K562 (cell line): ENCODE results near the gene TRIM47. TPM values are rescaled to one million over a fixed set of nuclear protein-coding genes. Genes with fewer than 3 reads are reported as not detected.

Experiments
- BRD4 ChIP-seq: fragments of 200-600 bp; sonication (generic); IDR thresholded peaks from 2 replicates; pipeline ENCODE4 v1.6.1; 2017; ENCODE audit warnings: inconsistent platforms
- COPS2 ChIP-seq: fragments of 450-650 bp; conservative IDR thresholded peaks from 2 replicates; pipeline ENCODE4 v1.6.1; 2016; ENCODE audit warnings: mild to moderate bottlenecking, moderate library complexity
- ETV5 ChIP-seq: sonication (generic); formaldehyde crosslinking; IDR thresholded peaks from 2 replicates; pipeline ENCODE4 v1.4.0; 2020; ENCODE audit warnings: low read depth, mild to moderate bottlenecking, missing genetic modification reagents
- HMG20B ChIP-seq: fragments of 250-450 bp; sonication (Bioruptor Pico); IDR thresholded peaks from 2 replicates; pipeline ENCODE4 v1.5.0; 2021; ENCODE audit warnings: mild to moderate bottlenecking
- JUN ChIP-seq, 2 experiments: sonication (generic) in 1 of 2; formaldehyde crosslinking in 1 of 2; IDR thresholded peaks; 2 replicates each; pipeline versions ENCODE4 v1.6.1 to v1.8.0; 2012 to 2022; ENCODE audit warnings: borderline replicate concordance in 2 of 2, mild to moderate bottlenecking in 2 of 2, improper control_type of control experiment in 1 of 2, low read depth in 1 of 2, low read length in 1 of 2, missing genetic modification reagents in 1 of 2
- KDM4B ChIP-seq, 2 experiments: fragments of 450-650 bp in 1 of 2; sonication (generic) in 1 of 2; IDR thresholded peaks; 2 replicates each; pipeline ENCODE4 v1.6.1; 2016 to 2017; ENCODE audit warnings: borderline replicate concordance in 2 of 2, antibody characterized with exemption in 1 of 2, low read depth in 1 of 2, mild to moderate bottlenecking in 1 of 2
- MNT ChIP-seq, 2 experiments: fragments of 450-650 bp; conservative IDR thresholded peaks; 2 replicates each; pipeline ENCODE4 v1.6.1; 2017; ENCODE audit warnings: mild to moderate bottlenecking in 2 of 2, moderate library complexity in 2 of 2
- NFE2 ChIP-seq: IDR thresholded peaks from 2 replicates; pipeline ENCODE4 v1.6.1; 2014; ENCODE audit warnings: antibody characterized with exemption, low read depth
- PRPF4 ChIP-seq: fragments of 200-400 bp; formaldehyde crosslinking; IDR thresholded peaks from one replicate; pipeline ENCODE4 v1.6.1; 2017; ENCODE audit warnings: low read length, low read depth, mild to moderate bottlenecking; ENCODE audit not compliant: insufficient read depth, poor library complexity, severe bottlenecking
- RFX5 ChIP-seq: IDR thresholded peaks from 2 replicates; pipeline ENCODE4 v1.6.1; 2011; ENCODE audit warnings: low read depth, mild to moderate bottlenecking, improper control_type of control experiment, low read length
- RUNX1 ChIP-seq: sonication (generic); IDR thresholded peaks from 2 replicates; pipeline ENCODE4 v1.6.1; 2016; ENCODE audit warnings: antibody characterized with exemption, low read depth
- SMARCC2 ChIP-seq: fragments of 450-650 bp; IDR thresholded peaks from 2 replicates; pipeline ENCODE4 v1.6.1; 2017; ENCODE audit warnings: antibody characterized with exemption, moderate library complexity, mild to moderate bottlenecking, low read depth
- TEAD1 ChIP-seq, 2 experiments: fragments of 450-650 bp in 1 of 2; sonication (generic) in 1 of 2; formaldehyde crosslinking; IDR thresholded peaks; 2 replicates each; pipeline versions ENCODE4 v1.4.0 to v1.8.0; 2020 to 2022; ENCODE audit warnings: mild to moderate bottlenecking in 2 of 2, missing genetic modification reagents in 1 of 2
- ZFPM2 ChIP-seq: fragments of 250-450 bp; sonication (Bioruptor Pico); IDR thresholded peaks from 2 replicates; pipeline ENCODE4 v1.5.1; 2022; ENCODE audit warnings: mild to moderate bottlenecking
- ZNF165 ChIP-seq: fragments of 250-450 bp; sonication (Bioruptor Pico); IDR thresholded peaks from 2 replicates; pipeline ENCODE4 v1.4.0; 2020; ENCODE audit warnings: borderline replicate concordance
- ZNF431 ChIP-seq: sonication (generic); formaldehyde crosslinking; IDR thresholded peaks from 2 replicates; pipeline ENCODE4 v1.8.0; 2022; ENCODE audit warnings: mild to moderate bottlenecking, missing genetic modification reagents
- ZNF511 ChIP-seq: sonication (generic); formaldehyde crosslinking; IDR thresholded peaks from 2 replicates; pipeline ENCODE4 v1.8.0; 2022; ENCODE audit warnings: mild to moderate bottlenecking, missing genetic modification reagents
- ZNF75A ChIP-seq: fragments of 450-650 bp; formaldehyde crosslinking; IDR thresholded peaks from 2 replicates; pipeline ENCODE4 v1.4.0; 2020; ENCODE audit warnings: mild to moderate bottlenecking
- polyA plus RNA-seq, 8 experiments: library from polyadenylated mRNA; depleted of rRNA in 4 of 8; stranded (reverse) in 5 of 8; unstranded in 3 of 8; fragments of >200 nt; fragmentation: Nextera tagmentation in 2 of 8; fragmentation: Illumina TruSeq in 1 of 8; extraction: Ambion mirVana in 2 of 8; extraction: Trizol in 1 of 8; gene quantifications; 2 replicates each; pipeline versions ENCODE4 v1.2.1 to v1.2.3, GENCODE V29; 2011 to 2014; ENCODE audit warnings: inconsistent platforms in 1 of 8, missing spikeins in 1 of 8
- total RNA-seq, 7 experiments: library from RNA; depleted of rRNA in 6 of 7; stranded (reverse); fragments of >200 nt in 6 of 7; fragmentation: Illumina TruSeq in 2 of 7; extraction: Trizol in 2 of 7; gene quantifications; 2 replicates each; pipeline versions ENCODE4 v1.2.1 to v1.2.3, GENCODE V29; 2011 to 2021; ENCODE audit warnings: low replicate concordance in 1 of 7
- TF ChIP-seq, protein P1 (sequence below): fragments of 250-450 bp; sonication (Bioruptor Pico); IDR thresholded peaks from 2 replicates; pipeline ENCODE4 v1.4.0; 2020; ENCODE audit warnings: mild to moderate bottlenecking, moderate library complexity
- TF ChIP-seq, protein P2 (sequence below): sonication (generic); formaldehyde crosslinking; IDR thresholded peaks from 2 replicates; pipeline ENCODE4 v1.8.1; 2022; ENCODE audit warnings: missing genetic modification reagents

The TRIM47 gene
- total and polyA plus RNA-seq, 9 of the 15 experiments (the other 6 are each of a cell fraction or from before 2014, with no cell fraction given): 0.56 to 6.1 (median 3.2) TPM

DNA sequence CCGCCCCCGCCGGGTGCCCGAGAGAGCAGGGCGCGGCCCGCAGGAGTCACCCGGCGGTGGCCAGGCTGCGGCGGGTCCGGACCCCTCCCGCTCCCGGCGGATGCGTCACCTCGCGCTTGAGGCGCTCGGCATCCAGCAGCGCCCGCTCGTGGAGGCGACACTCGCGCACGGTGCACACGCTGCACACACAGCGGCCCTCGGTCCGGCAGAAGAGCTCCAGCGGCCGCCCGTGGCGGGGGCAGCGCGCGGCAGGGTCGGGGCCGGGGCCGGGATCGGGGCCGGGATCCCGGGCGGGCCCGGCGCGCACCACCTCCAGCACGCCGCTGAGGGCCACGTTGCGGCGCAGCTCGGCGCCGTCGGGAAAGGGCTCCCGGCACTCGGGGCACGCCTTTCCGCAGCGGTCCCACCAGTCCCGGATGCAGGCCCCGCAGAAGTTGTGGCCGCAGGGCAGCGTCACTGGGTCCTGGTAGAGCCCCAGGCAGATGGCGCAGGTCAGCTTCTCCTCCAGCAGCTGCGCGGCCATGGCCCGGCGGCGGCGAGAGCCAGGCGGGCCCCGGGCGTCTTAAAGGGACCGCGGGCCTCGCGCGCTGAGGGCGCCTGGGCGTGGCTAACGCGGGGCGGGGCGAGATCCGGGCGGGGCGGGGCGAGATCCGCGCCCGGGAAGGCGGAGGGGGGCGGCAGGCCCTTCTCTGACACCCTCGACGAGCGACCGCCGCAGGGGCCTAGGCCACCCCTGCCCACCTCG, 18.2 kb upstream of the TRIM47 start, which contains the start of gene TRIM65 (continued):
- no peak for TF ChIP-seq COPS2
- no peak for TF ChIP-seq HMG20B
- no peak for TF ChIP-seq BRD4
- TF ChIP-seq, protein P1, sequence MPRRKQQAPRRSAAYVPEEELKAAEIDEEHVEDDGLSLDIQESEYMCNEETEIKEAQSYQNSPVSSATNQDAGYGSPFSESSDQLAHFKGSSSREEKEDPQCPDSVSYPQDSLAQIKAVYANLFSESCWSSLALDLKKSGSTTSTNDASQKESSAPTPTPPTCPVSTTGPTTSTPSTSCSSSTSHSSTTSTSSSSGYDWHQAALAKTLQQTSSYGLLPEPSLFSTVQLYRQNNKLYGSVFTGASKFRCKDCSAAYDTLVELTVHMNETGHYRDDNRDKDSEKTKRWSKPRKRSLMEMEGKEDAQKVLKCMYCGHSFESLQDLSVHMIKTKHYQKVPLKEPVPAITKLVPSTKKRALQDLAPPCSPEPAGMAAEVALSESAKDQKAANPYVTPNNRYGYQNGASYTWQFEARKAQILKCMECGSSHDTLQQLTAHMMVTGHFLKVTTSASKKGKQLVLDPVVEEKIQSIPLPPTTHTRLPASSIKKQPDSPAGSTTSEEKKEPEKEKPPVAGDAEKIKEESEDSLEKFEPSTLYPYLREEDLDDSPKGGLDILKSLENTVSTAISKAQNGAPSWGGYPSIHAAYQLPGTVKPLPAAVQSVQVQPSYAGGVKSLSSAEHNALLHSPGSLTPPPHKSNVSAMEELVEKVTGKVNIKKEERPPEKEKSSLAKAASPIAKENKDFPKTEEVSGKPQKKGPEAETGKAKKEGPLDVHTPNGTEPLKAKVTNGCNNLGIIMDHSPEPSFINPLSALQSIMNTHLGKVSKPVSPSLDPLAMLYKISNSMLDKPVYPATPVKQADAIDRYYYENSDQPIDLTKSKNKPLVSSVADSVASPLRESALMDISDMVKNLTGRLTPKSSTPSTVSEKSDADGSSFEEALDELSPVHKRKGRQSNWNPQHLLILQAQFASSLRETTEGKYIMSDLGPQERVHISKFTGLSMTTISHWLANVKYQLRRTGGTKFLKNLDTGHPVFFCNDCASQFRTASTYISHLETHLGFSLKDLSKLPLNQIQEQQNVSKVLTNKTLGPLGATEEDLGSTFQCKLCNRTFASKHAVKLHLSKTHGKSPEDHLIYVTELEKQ: no peak
- peak in 1 of 2 experiments; percentile 79 for TF ChIP-seq MNT (conservative IDR thresholded peaks at IDR 0.05)
- no peak for TF ChIP-seq SMARCC2
- TF ChIP-seq KDM4B (IDR thresholded peaks at IDR 0.05; ENCODE audit: borderline replicate concordance in 2 of 2, low read depth in 1 of 2): 0 out of 4 replicates have a peak, but pooled peaks of 1 of the 2 experiments have one; percentile 21
- TF ChIP-seq ZNF431 (CRISPR knock-in tag): peak; percentile 62
- TF ChIP-seq TEAD1 (CRISPR knock-in tag; IDR thresholded peaks at IDR 0.05): peak in 1 of 2 experiments; percentile 86; a peak in 1 of 4 replicates
- TF ChIP-seq, protein P2, sequence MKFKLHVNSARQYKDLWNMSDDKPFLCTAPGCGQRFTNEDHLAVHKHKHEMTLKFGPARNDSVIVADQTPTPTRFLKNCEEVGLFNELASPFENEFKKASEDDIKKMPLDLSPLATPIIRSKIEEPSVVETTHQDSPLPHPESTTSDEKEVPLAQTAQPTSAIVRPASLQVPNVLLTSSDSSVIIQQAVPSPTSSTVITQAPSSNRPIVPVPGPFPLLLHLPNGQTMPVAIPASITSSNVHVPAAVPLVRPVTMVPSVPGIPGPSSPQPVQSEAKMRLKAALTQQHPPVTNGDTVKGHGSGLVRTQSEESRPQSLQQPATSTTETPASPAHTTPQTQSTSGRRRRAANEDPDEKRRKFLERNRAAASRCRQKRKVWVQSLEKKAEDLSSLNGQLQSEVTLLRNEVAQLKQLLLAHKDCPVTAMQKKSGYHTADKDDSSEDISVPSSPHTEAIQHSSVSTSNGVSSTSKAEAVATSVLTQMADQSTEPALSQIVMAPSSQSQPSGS: no peak
- TF ChIP-seq ZNF165 (CRISPR knock-in tag): no peak
- no peak for TF ChIP-seq NFE2
- TF ChIP-seq ZNF75A: no peak
- peak; percentile 66; the same call in 1 of the 2 replicates for TF ChIP-seq ZNF511 (CRISPR knock-in tag)
- no peak for TF ChIP-seq RFX5
- TF ChIP-seq RUNX1: no peak
- peak; percentile 75 for TF ChIP-seq JUN (IDR thresholded peaks at IDR 0.05; ENCODE audit: borderline replicate concordance, low read depth, low read length)
- TF ChIP-seq JUN (CRISPR knock-in tag; IDR thresholded peaks at IDR 0.05; ENCODE audit: borderline replicate concordance): peak; percentile 75; the same call in 1 of the 2 replicates
- TF ChIP-seq ETV5 (CRISPR knock-in tag): peak; percentile 57; the same call in 1 of the 2 replicates
- TF ChIP-seq PRPF4: peak; percentile 17
- TF ChIP-seq ZFPM2 (CRISPR knock-in tag): peak; percentile 51; the same call in 1 of the 2 replicates
